Endothelial cell of umbilical vein (primary cell): Measurements from ENCODE around the gene RING1. TPM values are rescaled to one million over a fixed set of nuclear protein-coding genes. Genes with fewer than 3 reads are reported as not detected.

ENCODE experiments used
- BruUV-seq: library from RNA; stranded (reverse); fragments of 400-500 nt; replicated peaks from 2 replicates; lab custom pipeline; 2021; lab: Mats Ljungman, UMichigan
- CTCF ChIA-PET: fragments of 300-600, 350-600 bp; sonication (Branson Sonifier 250); formaldehyde crosslinking; loops from one replicate; lab custom pipeline; 2021; ENCODE audit warnings: antibody characterized with exemption, inconsistent platforms; lab: Charles Lee
- POLR2A ChIA-PET: fragments of 300-600, 350-600 bp; sonication (Branson Sonifier 250); formaldehyde crosslinking; loops from one replicate; lab custom pipeline; 2021; ENCODE audit warnings: antibody characterized with exemption, inconsistent platforms; lab: Charles Lee
- DNase-seq: peaks from one replicate; pipeline ENCODE4 v3.0.0-alpha.2; 2011; ENCODE audit warnings: low read depth, low spot score
- FAIRE-seq: peaks from 2 replicates; lab custom pipeline; 2011; peaks lifted over from hg19 to GRCh38; lab: Jason Lieb, UNC
- H2AFZ ChIP-seq: 2 replicates; pipeline ENCODE4 v1.6.0; 2012; ENCODE audit warnings: low read depth, low read length, control low read depth, inconsistent platforms
- H3K27ac ChIP-seq: 2 replicates; pipeline ENCODE4 v1.5.1; 2011; ENCODE audit warnings: low read depth, mild to moderate bottlenecking, control low read depth, low read length, moderate library complexity; ENCODE audit not compliant: insufficient read depth
- H3K27me3 ChIP-seq, 2 experiments: 2 replicates each; pipeline versions ENCODE4 v1.6.0 to v1.6.1; 2011; ENCODE audit warnings: low read length in 2 of 2, mixed read lengths in 1 of 2; ENCODE audit not compliant: control insufficient read depth in 2 of 2, insufficient read depth in 2 of 2
- H3K36me3 ChIP-seq, 2 experiments: 2 replicates in 1 of 2; 3 replicates in 1 of 2; pipeline ENCODE4 v1.5.1; 2011; ENCODE audit warnings: low read length in 2 of 2, mild to moderate bottlenecking in 1 of 2, moderate library complexity in 1 of 2; ENCODE audit not compliant: control insufficient read depth in 2 of 2, insufficient read depth in 2 of 2; ENCODE audit errors: extremely low read depth in 1 of 2
- H3K4me1 ChIP-seq: 3 replicates; pipeline ENCODE4 v1.5.1; 2011; ENCODE audit warnings: mild to moderate bottlenecking, low read length; ENCODE audit not compliant: control insufficient read depth, insufficient read depth; ENCODE audit errors: extremely low read depth
- H3K4me2 ChIP-seq: 2 replicates; pipeline ENCODE4 v1.6.1; 2011; ENCODE audit warnings: low read length, control low read depth, mixed read lengths; ENCODE audit not compliant: insufficient read depth
- H3K4me3 ChIP-seq, 3 experiments: fragments of 200-600 bp in 1 of 3; sonication (generic), shearing (Covaris generic) in 1 of 3; replicated peaks in 1 of 3; 2 replicates each; pipeline ENCODE4 v1.5.1; 2011 to 2016; ENCODE audit warnings: control low read depth in 3 of 3, low read length in 3 of 3, mild to moderate bottlenecking in 2 of 3, inconsistent platforms in 1 of 3, low read depth in 1 of 3, moderate library complexity in 1 of 3; ENCODE audit not compliant: insufficient read depth in 1 of 3
- H3K79me2 ChIP-seq: 2 replicates; pipeline ENCODE4 v1.6.0; 2012; ENCODE audit warnings: low read length, inconsistent platforms; ENCODE audit not compliant: control insufficient read depth, insufficient read depth
- H3K9ac ChIP-seq: replicated peaks from 2 replicates; pipeline ENCODE3; 2011; ENCODE audit warnings: low read length, control low read depth; ENCODE audit not compliant: insufficient read depth; ENCODE audit errors: extremely low read depth
- H3K9me1 ChIP-seq: replicated peaks from 3 replicates; pipeline ENCODE4 v1.6.0; 2011; ENCODE audit warnings: mild to moderate bottlenecking, low read length; ENCODE audit not compliant: control insufficient read depth, insufficient read depth; ENCODE audit errors: extremely low read depth
- H3K9me3 ChIP-seq: replicated peaks from 2 replicates; pipeline ENCODE4 v1.5.1; 2012; ENCODE audit warnings: low read length, inconsistent platforms; ENCODE audit not compliant: control insufficient read depth, insufficient read depth
- H4K20me1 ChIP-seq: replicated peaks from 2 replicates; pipeline ENCODE3; 2011; ENCODE audit warnings: mild to moderate bottlenecking, low read length; ENCODE audit not compliant: control insufficient read depth, insufficient read depth; ENCODE audit errors: extremely low read depth
- EZH2 ChIP-seq: IDR thresholded peaks from 2 replicates; pipeline ENCODE4 v1.6.1; 2012; ENCODE audit warnings: borderline replicate concordance, low read depth, mild to moderate bottlenecking, moderate library complexity, low read length, inconsistent platforms; ENCODE audit not compliant: severe bottlenecking
- FOS ChIP-seq: IDR thresholded peaks from 2 replicates; pipeline ENCODE4 v1.6.1; 2011; ENCODE audit warnings: mild to moderate bottlenecking, low read length, moderate library complexity, borderline replicate concordance; ENCODE audit not compliant: insufficient read depth
- GATA2 ChIP-seq: IDR thresholded peaks from 2 replicates; pipeline ENCODE4 v1.7.0; 2011; ENCODE audit warnings: low read depth, mild to moderate bottlenecking, moderate library complexity, mixed read lengths, low read length; ENCODE audit not compliant: insufficient read length, insufficient read depth
- JUN ChIP-seq: IDR thresholded peaks from 2 replicates; pipeline ENCODE4 v1.6.1; 2011; ENCODE audit warnings: borderline replicate concordance, low read depth; ENCODE audit not compliant: insufficient read length, insufficient read depth
- MYC ChIP-seq: IDR thresholded peaks from one replicate; pipeline ENCODE4 v1.6.1; 2011; ENCODE audit warnings: mild to moderate bottlenecking, low read depth, low read length
- POLR2A ChIP-seq: IDR thresholded peaks from 2 replicates; pipeline ENCODE4 v1.6.1; 2012; ENCODE audit warnings: low read depth, mild to moderate bottlenecking, control low read depth, low read length
- POLR2AphosphoS5 ChIP-seq: IDR thresholded peaks from 2 replicates; pipeline ENCODE4 v1.6.1; 2012; ENCODE audit warnings: low read depth, mild to moderate bottlenecking, control low read depth, low read length, moderate library complexity; ENCODE audit not compliant: insufficient read depth
- dilution Hi-C: fragments of 300-500 bp; cut with MboI; formaldehyde crosslinking; loops from one replicate; pipeline ENCODE4 v1.15.0; 2019; ENCODE audit warnings: low sequenced_read_pairs; ENCODE audit not compliant: extremely low pct_ligation_motif_present
- intact Hi-C: fragments of 100-400 bp; cut with micrococcal nuclease; formaldehyde crosslinking; loops from one replicate; pipeline ENCODE4 v1.10.0; 2022
- polyA plus RNA-seq, 4 experiments: library from polyadenylated mRNA; depleted of rRNA in 3 of 4; stranded (reverse) in 3 of 4; unstranded in 1 of 4; fragments of >200 nt; gene quantifications; 2 replicates each; pipeline versions ENCODE4 v1.2.1 to v1.2.3, GENCODE V29; 2011 to 2012; ENCODE audit warnings: missing spikeins in 1 of 4
- total RNA-seq: library from RNA; stranded (reverse); gene quantifications from 2 replicates; pipeline ENCODE4 v1.2.3, GENCODE V29; 2021
- TF ChIP-seq, protein P1 (sequence below): IDR thresholded peaks from 2 replicates; pipeline ENCODE4 v1.6.1; 2011; ENCODE audit not compliant: insufficient read depth, insufficient read length
- TF ChIP-seq, protein P2 (sequence below), 2 donors: IDR thresholded peaks; 1 replicate in 1 of 2; 2 replicates in 1 of 2; pipeline ENCODE4 v1.5.1; 2011; ENCODE audit warnings: low read length in 2 of 2, mild to moderate bottlenecking in 2 of 2, moderate library complexity in 2 of 2, control low read depth in 1 of 2, inconsistent platforms in 1 of 2, low read depth in 1 of 2; ENCODE audit not compliant: insufficient read depth in 1 of 2; ENCODE audit errors: extremely low read depth in 1 of 2

RING1 gene
- total and polyA plus RNA-seq, 2 donors (not counting 3 experiments of a cell fraction or from before 2014, with no cell fraction given) = 26.8 to 27.9 TPM

DNA sequence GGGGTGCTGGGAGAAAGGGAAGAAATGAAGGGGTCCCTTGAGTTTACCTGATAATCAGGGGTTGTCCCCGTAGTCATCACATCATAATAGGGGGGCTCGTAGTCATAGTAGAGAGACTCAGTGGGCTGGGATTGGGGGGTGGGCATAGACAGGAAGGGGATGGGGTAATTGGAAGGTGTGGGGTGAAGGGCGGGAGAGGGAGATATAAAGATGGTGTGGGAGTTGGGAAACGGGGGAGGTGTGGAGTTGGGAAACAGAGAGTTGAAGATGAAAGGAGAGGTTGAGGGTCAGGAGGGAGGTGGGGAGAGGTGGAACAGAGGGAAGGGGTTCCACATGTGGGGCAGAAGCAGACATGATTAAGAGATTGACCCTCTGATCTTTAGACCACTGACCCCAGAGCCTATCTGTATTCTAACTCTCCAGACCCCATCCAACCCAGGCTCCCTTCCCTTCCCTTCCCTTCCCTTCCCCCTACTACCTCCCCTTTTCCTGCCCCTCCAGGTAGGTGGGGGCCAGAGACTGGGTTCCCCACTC, 22.6 kb upstream of the RING1 start:
- FAIRE-seq = no peak
- Histone ChIP-seq H4K20me1 (no peaks in the 10 kb centered on the region), H3K27ac (no peak overlapping the region), H3K79me2 (no peaks in the 10 kb centered on the region), H3K4me3 (no peak overlapping the region), H2AFZ (no peak overlapping the region), H3K9me1 (no peaks in the 10 kb centered on the region), H3K4me1 (peaks cover 7% of the 10 kb centered on the region), H3K36me3 (no peaks in the 10 kb centered on the region), H3K9me3 (no peaks in the 10 kb centered on the region), H3K4me2 (no peak overlapping the region), H3K9ac (no peak overlapping the region), H3K27me3 (peaks cover 1 to 13% of the 10 kb centered on the region in 2 experiments)
- dilution Hi-C loops = no loop called here
- BruUV-seq = no TSS peak
- POLR2A ChIA-PET = no interaction called here
- no peak for DNase-seq
- TF ChIP-seq, protein P1, sequence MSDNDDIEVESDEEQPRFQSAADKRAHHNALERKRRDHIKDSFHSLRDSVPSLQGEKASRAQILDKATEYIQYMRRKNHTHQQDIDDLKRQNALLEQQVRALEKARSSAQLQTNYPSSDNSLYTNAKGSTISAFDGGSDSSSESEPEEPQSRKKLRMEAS = no peak
- TF ChIP-seq, protein P2, sequence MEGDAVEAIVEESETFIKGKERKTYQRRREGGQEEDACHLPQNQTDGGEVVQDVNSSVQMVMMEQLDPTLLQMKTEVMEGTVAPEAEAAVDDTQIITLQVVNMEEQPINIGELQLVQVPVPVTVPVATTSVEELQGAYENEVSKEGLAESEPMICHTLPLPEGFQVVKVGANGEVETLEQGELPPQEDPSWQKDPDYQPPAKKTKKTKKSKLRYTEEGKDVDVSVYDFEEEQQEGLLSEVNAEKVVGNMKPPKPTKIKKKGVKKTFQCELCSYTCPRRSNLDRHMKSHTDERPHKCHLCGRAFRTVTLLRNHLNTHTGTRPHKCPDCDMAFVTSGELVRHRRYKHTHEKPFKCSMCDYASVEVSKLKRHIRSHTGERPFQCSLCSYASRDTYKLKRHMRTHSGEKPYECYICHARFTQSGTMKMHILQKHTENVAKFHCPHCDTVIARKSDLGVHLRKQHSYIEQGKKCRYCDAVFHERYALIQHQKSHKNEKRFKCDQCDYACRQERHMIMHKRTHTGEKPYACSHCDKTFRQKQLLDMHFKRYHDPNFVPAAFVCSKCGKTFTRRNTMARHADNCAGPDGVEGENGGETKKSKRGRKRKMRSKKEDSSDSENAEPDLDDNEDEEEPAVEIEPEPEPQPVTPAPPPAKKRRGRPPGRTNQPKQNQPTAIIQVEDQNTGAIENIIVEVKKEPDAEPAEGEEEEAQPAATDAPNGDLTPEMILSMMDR (IDR thresholded peaks at IDR 0.05; ENCODE audit: extremely low read depth in 1 of 2, insufficient read depth in 1 of 2, low read depth in 1 of 2, low read length in 2 of 2) = no peak
- no peak for TF ChIP-seq FOS
- no peak for TF ChIP-seq GATA2
- TF ChIP-seq MYC = no peak
- no peak for TF ChIP-seq JUN
- TF ChIP-seq POLR2AphosphoS5 = no peak
- TF ChIP-seq POLR2A = no peak
- TF ChIP-seq EZH2 = no peak
- intact Hi-C loops = no loop called here
- CTCF ChIA-PET = no interaction called here
